HG02840 (cell line): ENCODE measurements around the gene OS9.
A peak's percentile ranks its signal among the peaks of the same experiment; 100 is the strongest.
"Not testable (repeated sequence)": the region's sequence is repeated elsewhere in the genome, so short reads cannot be mapped to it uniquely, and the experiment has no call there.

Source experiments
- ATAC-seq: cut with Tn5 transposase; IDR thresholded peaks from one replicate; pipeline ENCODE4 v1.9.1; 2021; ENCODE audit warnings: mild to moderate bottlenecking, moderate library complexity, moderate number of reproducible peaks; ENCODE audit not compliant: unreplicated experiment, low FRiP score

OS9 gene, protein sequence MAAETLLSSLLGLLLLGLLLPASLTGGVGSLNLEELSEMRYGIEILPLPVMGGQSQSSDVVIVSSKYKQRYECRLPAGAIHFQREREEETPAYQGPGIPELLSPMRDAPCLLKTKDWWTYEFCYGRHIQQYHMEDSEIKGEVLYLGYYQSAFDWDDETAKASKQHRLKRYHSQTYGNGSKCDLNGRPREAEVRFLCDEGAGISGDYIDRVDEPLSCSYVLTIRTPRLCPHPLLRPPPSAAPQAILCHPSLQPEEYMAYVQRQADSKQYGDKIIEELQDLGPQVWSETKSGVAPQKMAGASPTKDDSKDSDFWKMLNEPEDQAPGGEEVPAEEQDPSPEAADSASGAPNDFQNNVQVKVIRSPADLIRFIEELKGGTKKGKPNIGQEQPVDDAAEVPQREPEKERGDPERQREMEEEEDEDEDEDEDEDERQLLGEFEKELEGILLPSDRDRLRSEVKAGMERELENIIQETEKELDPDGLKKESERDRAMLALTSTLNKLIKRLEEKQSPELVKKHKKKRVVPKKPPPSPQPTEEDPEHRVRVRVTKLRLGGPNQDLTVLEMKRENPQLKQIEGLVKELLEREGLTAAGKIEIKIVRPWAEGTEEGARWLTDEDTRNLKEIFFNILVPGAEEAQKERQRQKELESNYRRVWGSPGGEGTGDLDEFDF

DNA sequence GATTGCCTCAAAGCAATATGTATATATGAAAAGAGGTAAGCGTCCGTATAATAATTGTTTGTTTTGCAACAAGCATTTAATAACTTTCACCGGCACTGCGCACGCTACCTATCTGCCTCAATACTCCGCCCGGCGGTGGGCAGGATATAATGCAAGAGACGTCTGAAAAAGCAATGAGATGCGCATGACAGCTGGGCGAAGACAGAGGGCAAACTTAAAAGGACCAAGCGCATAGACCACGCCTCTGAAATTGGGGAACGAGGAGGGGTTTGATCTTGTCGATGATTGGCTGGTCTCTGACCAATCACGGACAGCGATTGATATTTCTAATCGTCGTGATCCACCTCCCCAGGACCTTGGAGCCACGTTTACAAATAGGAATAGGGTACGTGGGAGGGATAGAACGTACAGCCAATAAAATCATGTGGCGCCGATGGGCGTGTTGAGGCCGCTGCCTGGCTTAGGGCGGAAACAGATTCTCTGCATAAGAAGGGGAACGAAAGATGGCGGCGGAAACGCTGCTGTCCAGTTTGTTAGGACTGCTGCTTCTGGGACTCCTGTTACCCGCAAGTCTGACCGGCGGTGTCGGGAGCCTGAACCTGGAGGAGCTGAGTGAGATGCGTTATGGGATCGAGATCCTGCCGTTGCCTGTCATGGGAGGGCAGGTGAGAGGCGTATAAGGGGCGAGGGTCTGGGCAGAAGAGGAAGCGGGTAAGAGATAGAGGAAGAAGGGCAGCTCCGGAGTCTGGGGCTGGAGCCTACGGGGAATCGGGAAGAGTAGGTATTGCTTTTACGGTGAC, at the start of gene OS9:
Gene OS9 (plus strand): TSS at position 474 of the 800 bp plus-strand sequence. CDS start 30 bp downstream, at position 504.
- ATAC-seq = peak; percentile 97

DNA sequence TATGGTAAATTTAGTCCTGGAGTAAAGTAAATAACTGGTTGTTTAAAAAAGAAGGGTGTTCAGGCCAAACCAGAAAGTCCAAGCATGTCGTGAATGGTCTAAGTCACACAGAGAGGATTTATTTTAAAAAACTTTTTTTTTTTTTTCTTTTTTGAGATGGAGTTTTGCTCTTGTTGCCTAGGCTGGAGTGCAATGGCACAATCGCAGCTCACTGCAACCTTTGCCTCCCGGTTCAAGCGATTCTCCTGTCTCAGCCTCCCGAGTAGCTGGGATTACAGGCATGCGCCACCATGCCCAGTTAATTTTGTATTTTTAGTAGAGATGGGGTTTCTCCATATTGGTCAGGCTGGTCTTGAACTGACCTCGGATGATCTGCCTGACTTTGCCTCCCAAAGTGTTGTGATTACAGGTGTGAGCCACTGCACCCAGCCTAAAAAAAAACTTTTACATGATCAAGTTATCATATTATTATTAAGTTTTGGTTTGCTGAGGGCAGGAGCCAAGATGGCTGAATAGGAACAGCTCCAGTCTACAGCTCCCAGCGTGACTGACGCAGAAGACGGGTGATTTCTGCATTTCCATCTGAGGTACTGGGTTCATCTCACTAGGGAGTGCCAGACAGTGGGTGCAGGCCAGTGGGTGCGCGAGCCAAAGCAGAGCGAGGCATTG, 47.8 kb upstream of the OS9 start:
- ATAC-seq = not testable (repeated sequence)

DNA sequence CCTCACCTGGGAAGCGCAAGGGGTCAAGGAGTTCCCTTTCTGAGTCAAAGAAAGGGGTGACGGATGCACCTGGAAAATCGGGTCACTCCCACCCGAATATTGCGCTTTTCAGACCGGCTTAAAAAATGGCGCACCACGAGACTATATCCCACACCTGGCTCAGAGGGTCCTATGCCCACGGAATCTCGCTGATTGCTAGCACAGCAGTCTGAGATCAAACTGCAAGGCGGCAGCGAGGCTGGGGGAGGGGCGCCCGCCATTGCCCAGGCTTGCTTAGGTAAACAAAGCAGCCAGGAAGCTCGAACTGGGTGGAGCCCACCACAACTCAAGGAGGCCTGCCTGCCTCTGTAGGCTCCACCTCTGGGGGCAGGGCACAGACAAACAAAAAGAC, 47.3 kb upstream of the OS9 start:
- not testable (repeated sequence) for ATAC-seq

DNA sequence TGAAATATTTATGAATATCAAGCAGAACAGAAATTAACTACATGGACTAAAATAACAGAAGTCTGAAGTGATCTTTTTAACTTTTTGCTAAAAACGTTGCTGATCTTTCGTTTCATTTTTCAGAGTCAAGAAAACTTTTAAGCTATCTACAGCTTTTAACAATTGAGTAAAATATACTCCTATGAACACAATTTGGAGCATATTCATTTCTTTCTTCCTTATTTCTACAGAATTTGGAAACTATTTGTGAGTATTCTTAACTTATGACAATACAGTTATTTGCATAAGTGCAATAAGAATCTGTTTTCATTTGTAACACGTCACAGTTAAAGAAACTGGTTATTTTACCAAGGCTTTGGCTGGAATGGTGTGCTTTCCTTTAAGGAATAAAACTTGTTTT, 39.9 kb upstream of the OS9 start:
- no peak for ATAC-seq

DNA sequence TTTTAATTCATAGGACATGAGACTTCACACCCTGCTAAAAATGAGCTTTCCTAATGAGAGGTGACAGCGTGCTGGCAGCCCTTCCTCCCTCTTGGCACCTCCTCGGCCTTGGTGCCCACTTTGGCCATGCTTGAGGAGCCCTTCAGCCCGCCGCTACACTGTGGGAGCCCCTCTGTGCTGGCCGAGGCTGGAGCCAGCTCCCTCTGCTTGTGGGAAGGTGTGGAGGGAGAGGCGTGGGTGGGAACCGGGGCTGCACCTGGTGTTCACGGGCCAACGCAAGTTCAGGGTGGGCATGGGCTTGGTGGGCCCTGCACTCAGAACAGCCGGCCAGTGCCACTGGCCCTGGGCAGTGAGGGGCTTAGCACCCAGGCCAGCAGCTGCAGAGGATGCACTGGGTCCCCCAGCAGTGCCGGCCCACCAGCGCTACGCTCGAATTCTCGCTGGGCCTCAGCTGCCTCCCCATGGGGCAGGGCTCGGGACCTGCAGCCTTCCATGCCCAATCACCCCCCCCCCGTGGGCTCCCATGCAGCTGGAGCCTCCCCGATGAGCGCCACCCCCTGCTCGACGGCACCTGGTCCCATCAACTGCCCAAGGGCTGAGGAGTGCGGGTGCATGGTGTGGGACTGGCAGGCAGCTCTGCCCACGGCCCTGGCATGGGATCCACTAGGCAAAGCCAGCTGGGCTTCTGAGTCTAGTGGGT, 38.2 kb upstream of the OS9 start:
- no peak for ATAC-seq

DNA sequence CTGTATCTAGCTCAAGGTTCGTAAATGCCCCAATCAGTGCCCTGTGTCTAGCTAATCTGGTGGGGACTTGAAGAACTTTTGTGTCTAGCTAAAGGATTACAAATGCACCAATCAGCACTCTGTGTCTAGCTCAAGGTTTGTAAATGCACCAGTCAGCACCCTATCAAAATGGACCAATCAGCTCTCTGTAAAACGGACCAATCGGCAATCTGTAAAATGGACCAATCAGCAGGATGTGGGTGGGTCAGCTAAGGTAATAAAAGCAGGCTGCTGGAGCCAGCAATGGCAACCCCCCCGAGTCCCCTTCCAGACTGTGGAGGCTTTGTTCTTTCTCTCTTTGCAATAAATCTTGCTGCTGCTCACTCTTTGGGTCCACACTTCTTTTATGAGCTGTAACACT, 37.5 kb upstream of the OS9 start:
- ATAC-seq = not testable (repeated sequence)

DNA sequence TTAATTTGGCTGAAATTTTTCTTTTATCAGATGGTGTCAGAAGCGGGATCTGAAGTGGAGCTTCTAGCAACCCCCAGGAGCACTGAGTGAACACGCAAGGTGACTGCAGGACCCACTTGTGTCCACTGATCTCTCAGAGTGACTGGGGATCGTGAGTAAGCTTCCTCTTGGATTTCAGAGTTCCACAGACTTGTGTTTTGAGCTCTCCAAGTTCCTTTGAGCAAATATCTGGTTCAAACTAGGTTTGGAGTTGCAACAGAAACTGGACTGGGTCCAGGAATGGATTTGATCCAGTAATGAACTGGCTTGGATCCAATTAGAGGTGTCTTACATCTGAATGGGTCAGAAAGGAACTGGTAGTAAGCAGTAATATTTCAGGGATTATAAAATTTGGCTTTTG, 36.2 kb upstream of the OS9 start:
- ATAC-seq = no peak

DNA sequence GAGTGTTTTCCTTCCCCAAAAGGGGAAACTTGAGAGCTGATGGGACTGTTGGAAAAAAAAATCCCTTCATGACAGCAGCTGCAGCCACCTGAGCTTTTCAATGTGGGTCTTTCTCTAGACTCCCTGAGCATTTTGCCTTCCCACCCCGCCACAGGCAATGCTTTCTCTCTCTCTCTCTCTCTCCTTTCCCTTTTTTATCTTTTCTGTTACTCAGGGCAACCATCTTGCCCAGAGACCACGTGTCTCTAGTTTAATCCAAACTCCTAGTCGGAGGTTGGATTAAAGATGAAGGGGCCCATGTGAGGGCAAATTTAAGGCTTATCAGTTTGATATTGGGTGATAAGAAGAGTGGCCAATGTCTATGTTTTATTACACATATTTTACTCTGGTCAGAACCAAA, 35.0 kb upstream of the OS9 start:
- no peak for ATAC-seq

DNA sequence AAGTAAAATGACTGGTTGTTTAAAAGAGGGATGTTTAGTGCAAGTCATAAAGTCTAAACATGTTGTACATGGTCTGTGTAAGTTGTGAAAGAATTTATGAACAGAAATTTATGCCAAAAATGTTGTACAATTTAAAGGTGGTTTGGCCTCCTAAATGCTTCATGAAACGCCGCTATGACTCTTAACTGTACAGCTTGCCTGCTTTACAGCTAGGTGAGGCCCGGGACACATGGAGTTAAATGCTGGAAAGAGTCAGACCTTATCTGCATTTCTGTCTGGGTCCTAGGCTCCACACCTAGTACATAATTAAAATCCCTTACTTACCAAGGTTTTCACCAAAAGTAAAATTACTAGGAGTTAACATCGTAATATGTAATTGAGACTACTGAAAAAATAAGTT, 32.6 kb upstream of the OS9 start:
- no peak for ATAC-seq

DNA sequence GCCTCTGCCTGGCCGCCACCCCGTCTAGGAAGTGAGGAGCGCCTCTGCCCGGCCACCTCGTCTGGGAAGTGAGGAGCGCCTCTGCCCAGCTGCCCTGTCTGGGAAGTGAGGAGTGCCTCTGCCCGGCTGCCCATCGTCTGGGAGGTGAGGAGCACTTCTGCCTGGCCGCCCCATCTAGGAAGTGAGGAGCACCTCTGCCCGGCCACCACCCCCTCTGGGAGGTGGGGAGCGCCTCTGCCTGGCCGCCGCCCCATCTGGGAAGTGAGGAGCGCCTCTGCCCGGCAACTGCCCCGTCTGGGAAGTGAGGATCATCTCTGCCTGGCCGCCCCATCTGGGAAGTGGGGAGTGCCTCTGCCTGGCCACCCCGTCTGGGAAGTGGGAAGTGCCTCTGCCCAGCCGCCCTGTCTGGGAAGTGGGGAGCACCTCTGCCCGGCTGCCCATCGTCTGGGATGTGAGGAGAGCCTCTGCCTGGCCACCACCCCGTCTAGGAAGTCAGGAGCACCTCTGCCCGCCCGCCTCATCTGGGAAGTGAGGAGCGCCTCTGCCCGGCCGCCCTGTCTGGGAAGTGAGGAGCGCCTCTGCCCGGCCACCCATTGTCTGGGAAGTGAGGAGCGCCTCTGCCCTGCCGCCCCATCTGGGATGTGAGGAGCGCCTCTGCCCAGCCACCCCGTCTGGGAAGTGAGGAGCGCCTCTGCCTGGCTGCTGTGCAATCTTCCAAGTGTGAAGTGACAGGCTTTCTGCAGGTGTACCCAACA, 28.7 kb upstream of the OS9 start:
- ATAC-seq = not testable (repeated sequence)

DNA sequence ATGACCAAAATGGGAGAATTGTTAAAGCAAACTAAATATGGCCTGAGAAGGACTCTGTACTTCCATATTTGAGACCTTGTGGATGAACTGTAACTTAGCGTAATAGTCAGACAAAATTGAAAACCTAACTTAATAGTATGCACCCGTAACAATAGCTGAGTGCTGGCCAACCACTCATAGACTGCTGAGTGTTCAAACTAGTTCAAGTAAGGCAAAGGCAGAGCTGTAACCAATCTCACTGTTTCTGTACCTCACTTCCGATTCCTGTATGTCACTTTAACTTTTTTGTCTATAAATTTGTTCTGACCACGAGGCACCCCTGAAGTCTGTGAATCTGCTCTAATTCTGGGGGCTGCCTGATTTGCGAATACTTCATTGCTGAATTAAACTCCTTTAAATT, 27.0 kb upstream of the OS9 start:
- ATAC-seq = no peak

DNA sequence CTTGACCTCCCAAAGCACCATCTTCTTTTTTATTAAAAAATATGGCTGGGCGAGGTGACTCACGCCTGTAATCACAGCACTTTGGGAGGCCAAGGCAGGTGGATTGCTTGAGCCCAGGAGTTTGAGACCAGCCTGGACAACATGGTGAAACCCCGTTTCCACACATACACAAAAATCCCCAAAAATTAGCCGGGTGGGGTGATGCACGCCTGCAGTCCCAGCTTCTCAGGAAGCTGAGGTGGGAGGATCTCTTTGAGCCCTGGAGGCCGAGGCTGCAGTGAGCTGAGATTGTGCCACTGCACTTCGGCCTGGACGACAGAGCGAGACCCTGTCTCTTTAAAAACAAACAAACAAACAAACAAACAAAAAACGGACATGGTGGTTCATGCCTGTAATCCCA, 24.2 kb upstream of the OS9 start:
- ATAC-seq = not testable (repeated sequence)

DNA sequence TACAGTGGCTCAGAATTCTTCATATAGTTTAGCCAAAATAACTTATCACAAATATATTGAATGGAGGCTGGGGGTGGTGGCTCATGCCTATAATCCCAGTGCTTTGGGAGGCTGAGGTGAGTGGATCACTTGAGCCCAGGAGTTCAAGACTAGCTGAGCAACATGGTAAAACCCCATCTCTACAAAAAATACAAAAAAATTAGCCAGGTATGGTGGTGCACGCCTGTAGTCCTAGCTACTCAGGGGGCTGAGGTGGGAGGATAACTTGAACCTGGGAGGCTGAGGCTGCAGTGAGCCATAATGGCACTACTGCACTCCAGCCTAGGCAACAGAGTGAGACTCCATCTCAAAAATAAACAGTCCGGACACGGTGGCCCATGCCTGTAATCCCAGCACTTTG, 22.1 kb upstream of the OS9 start:
- ATAC-seq = not testable (repeated sequence)

DNA sequence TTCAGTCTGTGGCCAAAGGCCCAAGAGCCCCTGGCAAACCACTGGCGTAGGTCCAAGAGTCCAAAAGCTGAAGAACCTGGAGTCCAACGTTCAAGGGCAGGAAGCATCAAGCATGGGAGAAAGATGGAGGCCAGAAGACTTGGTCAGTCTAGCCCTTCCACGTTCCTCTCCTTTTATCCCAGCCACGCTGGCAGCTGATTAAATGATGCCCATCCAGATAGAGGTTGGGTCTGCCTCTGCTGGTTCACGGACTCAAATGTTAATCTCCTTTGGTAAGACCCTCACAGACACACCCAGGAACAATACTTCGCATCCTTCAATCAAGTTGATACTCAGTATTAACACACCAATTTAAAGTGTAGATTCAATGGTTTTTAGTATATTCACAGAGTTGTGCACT, 21.1 kb upstream of the OS9 start:
- ATAC-seq = no peak

DNA sequence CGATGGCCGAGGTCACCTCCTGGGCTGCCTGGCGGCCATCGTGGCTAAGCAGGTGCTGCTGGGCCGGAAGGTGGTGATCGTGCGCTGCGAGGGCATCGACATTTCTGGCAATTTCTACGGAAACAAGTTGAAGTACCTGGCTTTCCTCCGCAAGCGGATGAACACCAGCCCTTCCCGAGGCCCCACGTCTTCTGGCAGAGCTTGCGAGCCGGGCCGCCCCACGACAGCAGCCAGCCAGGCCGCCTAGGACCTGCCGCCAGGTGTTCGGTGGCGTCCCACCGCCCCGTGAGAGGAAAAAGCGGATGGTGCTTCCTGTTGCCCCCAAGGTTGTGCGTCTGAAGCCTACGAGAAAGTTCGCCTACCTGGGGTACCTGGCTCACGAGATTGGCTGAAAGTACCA, 19.2 kb upstream of the OS9 start:
- ATAC-seq = no peak

DNA sequence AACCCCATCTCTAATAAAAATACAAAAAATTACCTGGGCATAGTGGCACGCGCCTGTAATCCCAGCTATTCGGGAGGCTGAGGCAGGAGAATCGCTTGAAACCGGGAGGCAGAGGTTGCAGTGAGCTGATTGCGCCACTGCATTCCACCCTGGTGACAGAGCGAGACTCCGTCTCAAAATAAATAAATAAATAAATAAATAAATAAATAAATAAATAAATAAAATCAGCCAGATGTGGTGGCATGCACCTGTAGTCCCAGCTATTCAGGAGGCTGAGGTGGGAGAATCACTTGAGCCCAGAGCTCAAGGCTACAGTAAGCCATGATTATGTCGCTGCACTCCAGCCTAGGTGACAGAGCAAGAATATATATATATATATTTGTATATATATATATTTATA, 16.0 kb upstream of the OS9 start:
- not testable (repeated sequence) for ATAC-seq

DNA sequence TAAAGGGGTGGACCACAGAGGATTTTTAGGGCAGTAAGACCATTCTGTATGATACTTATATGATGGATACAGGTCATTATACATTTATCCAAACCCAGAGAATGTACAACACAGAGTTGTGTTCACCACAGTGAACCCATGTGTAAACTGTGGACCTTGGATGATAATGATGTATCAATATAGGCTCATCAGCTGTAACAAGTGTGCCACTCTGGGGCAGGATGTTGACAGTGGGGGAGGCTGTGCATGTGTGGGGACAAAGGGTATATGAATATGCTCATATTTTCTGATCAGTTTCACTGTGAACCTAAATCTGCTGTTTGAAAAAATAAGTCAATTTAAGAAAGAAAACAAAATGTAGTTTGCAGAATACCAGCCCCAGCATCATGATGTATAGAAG, 14.2 kb upstream of the OS9 start:
- ATAC-seq = no peak

DNA sequence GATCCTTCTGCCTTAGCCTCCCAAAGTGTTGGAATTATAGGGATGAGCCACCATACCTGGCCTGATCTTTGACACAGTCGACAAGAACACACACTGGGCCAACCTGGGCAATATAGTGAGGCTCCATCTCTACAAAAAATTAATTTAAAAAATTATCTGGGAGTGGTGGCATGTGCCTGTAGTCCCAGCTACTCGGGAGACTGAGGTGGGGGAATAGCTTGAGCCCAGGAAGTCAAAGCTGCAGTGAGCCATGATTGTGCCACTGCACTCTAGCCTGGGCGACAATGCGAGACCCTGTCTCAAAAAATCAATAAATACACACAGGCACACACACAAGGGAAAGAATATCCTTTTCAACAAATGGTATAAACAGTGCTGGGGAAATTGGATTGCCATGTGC, 6.1 kb upstream of the OS9 start:
- ATAC-seq = no peak

DNA sequence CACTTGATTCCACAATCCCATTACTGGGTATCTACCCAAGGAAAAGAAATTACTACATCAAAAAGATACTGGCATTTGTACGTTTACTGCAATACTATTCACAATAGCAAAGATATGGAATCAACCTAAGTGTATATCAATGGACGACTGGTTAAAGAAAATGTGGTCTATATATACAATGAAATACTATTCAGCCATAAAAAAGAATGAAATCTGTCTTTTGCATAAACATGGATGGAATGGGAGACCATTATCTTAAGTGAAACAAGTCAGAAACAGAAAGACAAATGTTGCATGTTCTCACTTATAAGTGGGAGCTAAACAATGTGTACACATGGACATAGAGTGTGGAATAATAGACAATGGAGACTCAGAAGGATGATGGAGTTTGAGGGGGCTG, 5.0 kb upstream of the OS9 start:
- ATAC-seq = no peak
